HepG2 (cell line): ENCODE data around the gene YWHAE. TPM values are rescaled to one million over a fixed set of nuclear protein-coding genes. Genes with fewer than 3 reads are reported as not detected.

Experiments
- ATAC-seq: fragments of 200-7000 bp; cut with Tn5 transposase; 3 replicates; pipeline ENCODE4 v1.9.1; 2020; ENCODE audit warnings: mild to moderate bottlenecking, moderate library complexity
- BruUV-seq: library from RNA; stranded (reverse); fragments of 400-500 nt; replicated peaks from 2 replicates; lab custom pipeline; 2021; lab: Mats Ljungman, UMichigan
- CTCF ChIA-PET: fragments of 300-600 bp; formaldehyde crosslinking; extraction: SDS; loops from one replicate; lab custom pipeline; 2021; ENCODE audit warnings: low total read pairs, inconsistent platforms, low intra/inter-chr PET ratio; lab: Yijun Ruan, JAX
- POLR2A ChIA-PET: fragments of 350-600 bp; sonication (Branson Sonifier 250); formaldehyde crosslinking; loops from one replicate; lab custom pipeline; 2020; ENCODE audit warnings: antibody characterized with exemption, inconsistent platforms; lab: Yijun Ruan, JAX
- DNase-seq: peaks from one replicate; pipeline ENCODE4 v3.0.0-alpha.2; 2015; ENCODE audit warnings: low spot score
- FAIRE-seq: peaks from 3 replicates; lab custom pipeline; 2011; peaks lifted over from hg19 to GRCh38; lab: Jason Lieb, UNC
- H2AFZ ChIP-seq: one replicate; pipeline ENCODE4 v1.6.1; 2011; ENCODE audit warnings: low read length, inconsistent platforms
- H3K27ac ChIP-seq: fragments of 300-600 bp; 3 replicates; pipeline ENCODE4 v1.8.0; 2011; ENCODE audit warnings: mixed run types, mild to moderate bottlenecking, mixed read lengths, low read length, inconsistent platforms; ENCODE audit not compliant: insufficient read depth; ENCODE audit errors: extremely low read length
- H3K27me3 ChIP-seq, 2 experiments: fragments of 200-600 bp in 1 of 2; 2 replicates in 1 of 2; 3 replicates in 1 of 2; pipeline versions ENCODE4 v1.6.0 to v1.8.0; 2011; ENCODE audit warnings: low read length in 2 of 2, mild to moderate bottlenecking in 2 of 2, moderate library complexity in 2 of 2, inconsistent platforms in 1 of 2; ENCODE audit not compliant: insufficient read depth in 2 of 2, control insufficient read depth in 1 of 2
- H3K36me3 ChIP-seq, 2 experiments: fragments of 200-600 bp in 1 of 2; replicated peaks in 1 of 2; 2 replicates in 1 of 2; 3 replicates in 1 of 2; pipeline versions ENCODE4 v1.5.1 to v1.8.0; 2011; ENCODE audit warnings: low read length in 2 of 2, inconsistent platforms in 1 of 2; ENCODE audit not compliant: insufficient read depth in 2 of 2, control insufficient read depth in 1 of 2
- H3K4me1 ChIP-seq: 2 replicates; pipeline ENCODE4 v1.5.1; 2012; ENCODE audit warnings: low read length, inconsistent platforms; ENCODE audit not compliant: insufficient read depth
- H3K4me2 ChIP-seq: 2 replicates; pipeline ENCODE4 v1.6.0; 2011; ENCODE audit warnings: low read depth, low read length, inconsistent platforms
- H3K4me3 ChIP-seq, 3 experiments: fragments of 200-600 bp in 1 of 3; sonication (generic), shearing (Covaris generic) in 1 of 3; replicated peaks in 1 of 3; 2 replicates each; pipeline ENCODE4 v1.5.1; 2011 to 2016; ENCODE audit warnings: low read length in 3 of 3, inconsistent platforms in 2 of 3, low read depth in 2 of 3, mild to moderate bottlenecking in 2 of 3, control low read depth in 1 of 3, mixed read lengths in 1 of 3; ENCODE audit not compliant: insufficient read depth in 1 of 3
- H3K79me2 ChIP-seq: one replicate; pipeline ENCODE4 v1.6.1; 2011; ENCODE audit warnings: low read length, inconsistent platforms; ENCODE audit not compliant: insufficient read depth
- H3K9ac ChIP-seq: 2 replicates; pipeline ENCODE4 v1.6.0; 2011; ENCODE audit warnings: mild to moderate bottlenecking, low read depth, low read length, inconsistent platforms; ENCODE audit not compliant: insufficient read depth
- H3K9me3 ChIP-seq: 2 replicates; pipeline ENCODE4 v1.5.1; 2012; ENCODE audit warnings: mild to moderate bottlenecking, low read length
- H4K20me1 ChIP-seq: 2 replicates; pipeline ENCODE4 v1.6.0; 2011; ENCODE audit warnings: inconsistent platforms, mild to moderate bottlenecking, low read length, moderate library complexity; ENCODE audit not compliant: insufficient read depth
- ATF7 ChIP-seq, 2 experiments: fragments of 450-650 bp in 1 of 2; sonication (generic) in 1 of 2; formaldehyde crosslinking in 1 of 2; IDR thresholded peaks; 2 replicates each; pipeline versions ENCODE4 v1.4.0 to v1.6.1; 2016 to 2020; ENCODE audit warnings: antibody characterized with exemption in 1 of 2, mild to moderate bottlenecking in 1 of 2, missing genetic modification reagents in 1 of 2
- CERS6 ChIP-seq: sonication (generic); formaldehyde crosslinking; IDR thresholded peaks from 2 replicates; pipeline ENCODE4 v1.5.0; 2020; ENCODE audit warnings: missing genetic modification reagents
- DMAP1 ChIP-seq: IDR thresholded peaks from 2 replicates; pipeline ENCODE4 v1.6.1; 2016
- GRHL1 ChIP-seq: sonication (generic); formaldehyde crosslinking; conservative IDR thresholded peaks from 2 replicates; pipeline ENCODE4 v1.8.0; 2022; ENCODE audit warnings: missing genetic modification reagents
- HMG20A ChIP-seq: IDR thresholded peaks from 2 replicates; pipeline ENCODE4 v1.6.1; 2016; ENCODE audit warnings: borderline replicate concordance
- HNF4A ChIP-seq: sonication (generic); formaldehyde crosslinking; IDR thresholded peaks from 2 replicates; pipeline ENCODE4 v1.4.0; 2020; ENCODE audit warnings: missing genetic modification reagents
- MAFK ChIP-seq, 2 experiments: IDR thresholded peaks in 1 of 2; conservative IDR thresholded peaks in 1 of 2; 2 replicates each; pipeline ENCODE4 v1.6.1; 2011; ENCODE audit warnings: improper control_type of control experiment in 2 of 2, low read length in 2 of 2
- NR2F2 ChIP-seq: IDR thresholded peaks from 2 replicates; pipeline ENCODE4 v1.6.1; 2012; ENCODE audit warnings: low read depth, inconsistent platforms, borderline replicate concordance
- TEAD3 ChIP-seq: optimal IDR thresholded peaks from 2 replicates; pipeline ENCODE3; 2016; ENCODE audit warnings: borderline replicate concordance
- ZNF326 ChIP-seq: sonication (generic); formaldehyde crosslinking; IDR thresholded peaks from 2 replicates; pipeline ENCODE4 v1.4.0; 2020; ENCODE audit warnings: missing genetic modification reagents, borderline replicate concordance
- ZNF335 ChIP-seq: sonication (generic); formaldehyde crosslinking; IDR thresholded peaks from 2 replicates; pipeline ENCODE4 v1.4.0; 2020; ENCODE audit warnings: missing genetic modification reagents
- WGBS: methylation state at CpG from one replicate; pipeline ENCODE4 v1.1.6; 2017; ENCODE audit warnings: low lambda C conversion rate; 5-methylcytosine and 5-hydroxymethylcytosine counted together
- in situ Hi-C: cut with HindIII; loops from 2 replicates; pipeline ENCODE4 v1.10.0; 2017; ENCODE audit warnings: low pct_unique_long_range_greater_than_20kb; ENCODE audit not compliant: extremely low pct_ligation_motif_present
- intact Hi-C: fragments of 100-400 bp; cut with micrococcal nuclease; formaldehyde crosslinking; loops from one replicate; pipeline ENCODE4 v1.10.0; 2022; ENCODE audit not compliant: unreplicated experiment
- polyA plus RNA-seq, 8 experiments: library from polyadenylated mRNA; depleted of rRNA in 3 of 8; stranded (reverse) in 7 of 8; unstranded in 1 of 8; fragments of >200 nt; fragmentation: Illumina TruSeq in 4 of 8; extraction: Trizol in 4 of 8; gene quantifications; 2 replicates each; pipeline versions ENCODE4 v1.2.1 to v1.2.3, GENCODE V29; 2011 to 2016; ENCODE audit warnings: low read depth in 4 of 8, missing spikeins in 1 of 8, mixed read lengths in 1 of 8; ENCODE audit not compliant: insufficient read depth in 1 of 8
- total RNA-seq, 5 experiments: library from RNA; depleted of rRNA; stranded (reverse); fragments of >200 nt; fragmentation: Illumina TruSeq; extraction: Trizol; gene quantifications; 2 replicates each; pipeline ENCODE4 v1.2.3, GENCODE V29; 2016; ENCODE audit warnings: low read depth in 1 of 5
- TF ChIP-seq, protein P1 (sequence below): sonication (generic); formaldehyde crosslinking; IDR thresholded peaks from 2 replicates; pipeline ENCODE4 v1.4.0; 2020; ENCODE audit warnings: missing genetic modification reagents, mild to moderate bottlenecking, borderline replicate concordance
- TF ChIP-seq, protein P2 (sequence below): fragments of 450-650 bp; IDR thresholded peaks from 2 replicates; pipeline ENCODE4 v1.6.1; 2017
- TF ChIP-seq, protein P3 (sequence below): sonication (generic); formaldehyde crosslinking; IDR thresholded peaks from 2 replicates; pipeline ENCODE4 v1.4.0; 2020; ENCODE audit warnings: low read depth, mild to moderate bottlenecking, missing genetic modification reagents
- TF ChIP-seq, protein P4 (sequence below): sonication (generic); formaldehyde crosslinking; IDR thresholded peaks from 2 replicates; pipeline ENCODE4 v1.9.0; 2022; ENCODE audit warnings: low read depth, missing genetic modification reagents

Gene YWHAE
- total and polyA plus RNA-seq, 2 of the 13 experiments (the other 11 are each of a cell fraction or from before 2014, with no cell fraction given) = 256 to 335 TPM

GRCh38 chr17:1376061-1376460, 24.0 kb downstream of the YWHAE start:
- no peak overlapping the region for H3K4me2 ChIP-seq
- H3K9me3 ChIP-seq = no peaks in the 10 kb centered on the region
- peaks cover 98% of the 10 kb centered on the region for H3K79me2 ChIP-seq
- H4K20me1 ChIP-seq = peaks cover 100% of the 10 kb centered on the region
- no peak overlapping the region for H3K9ac ChIP-seq
- DNase-seq = no peak
- H3K4me3 ChIP-seq = no peak overlapping the region
- in situ Hi-C loops (no loop called here), intact Hi-C loops (no loop called here)
- peaks cover 34% of the 10 kb centered on the region for H3K4me1 ChIP-seq
- BruUV-seq = no TSS peak
- no peaks in the 10 kb centered on the region for H3K27me3 ChIP-seq
- peaks cover 13 to 58% of the 10 kb centered on the region in 2 experiments for H3K36me3 ChIP-seq
- 90% methylated on average over 5 of the region's 5 CpGs for WGBS
- H3K27ac ChIP-seq = no peak overlapping the region
- ChIA-PET POLR2A (no interaction called here), CTCF (no interaction called here)
- no peak overlapping the region for H2AFZ ChIP-seq
- no peak for FAIRE-seq
- ATAC-seq = no peak
- TF ChIP-seq HMG20A (CRISPR knock-in tag) (no peak), CERS6 (CRISPR knock-in tag) (no peak), DMAP1 (CRISPR knock-in tag) (no peak), HNF4A (CRISPR knock-in tag) (no peak), ZNF335 (no peak), GRHL1 (CRISPR knock-in tag) (no peak), NR2F2 (no peak), MAFK (conservative IDR thresholded peaks at IDR 0.05 in 1 of 2, IDR thresholded peaks at IDR 0.05 in 1 of 2; ENCODE audit: low read length in 2 of 2) (no peak), ATF7 (IDR thresholded peaks at IDR 0.05) (no peak), ATF7 (CRISPR knock-in tag; IDR thresholded peaks at IDR 0.05) (no peak), ZNF326 (CRISPR knock-in tag) (no peak), TEAD3 (CRISPR knock-in tag) (no peak)
- TF ChIP-seq, protein P1, sequence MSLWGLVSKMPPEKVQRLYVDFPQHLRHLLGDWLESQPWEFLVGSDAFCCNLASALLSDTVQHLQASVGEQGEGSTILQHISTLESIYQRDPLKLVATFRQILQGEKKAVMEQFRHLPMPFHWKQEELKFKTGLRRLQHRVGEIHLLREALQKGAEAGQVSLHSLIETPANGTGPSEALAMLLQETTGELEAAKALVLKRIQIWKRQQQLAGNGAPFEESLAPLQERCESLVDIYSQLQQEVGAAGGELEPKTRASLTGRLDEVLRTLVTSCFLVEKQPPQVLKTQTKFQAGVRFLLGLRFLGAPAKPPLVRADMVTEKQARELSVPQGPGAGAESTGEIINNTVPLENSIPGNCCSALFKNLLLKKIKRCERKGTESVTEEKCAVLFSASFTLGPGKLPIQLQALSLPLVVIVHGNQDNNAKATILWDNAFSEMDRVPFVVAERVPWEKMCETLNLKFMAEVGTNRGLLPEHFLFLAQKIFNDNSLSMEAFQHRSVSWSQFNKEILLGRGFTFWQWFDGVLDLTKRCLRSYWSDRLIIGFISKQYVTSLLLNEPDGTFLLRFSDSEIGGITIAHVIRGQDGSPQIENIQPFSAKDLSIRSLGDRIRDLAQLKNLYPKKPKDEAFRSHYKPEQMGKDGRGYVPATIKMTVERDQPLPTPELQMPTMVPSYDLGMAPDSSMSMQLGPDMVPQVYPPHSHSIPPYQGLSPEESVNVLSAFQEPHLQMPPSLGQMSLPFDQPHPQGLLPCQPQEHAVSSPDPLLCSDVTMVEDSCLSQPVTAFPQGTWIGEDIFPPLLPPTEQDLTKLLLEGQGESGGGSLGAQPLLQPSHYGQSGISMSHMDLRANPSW (CRISPR knock-in tag) = no peak
- TF ChIP-seq, protein P2, sequence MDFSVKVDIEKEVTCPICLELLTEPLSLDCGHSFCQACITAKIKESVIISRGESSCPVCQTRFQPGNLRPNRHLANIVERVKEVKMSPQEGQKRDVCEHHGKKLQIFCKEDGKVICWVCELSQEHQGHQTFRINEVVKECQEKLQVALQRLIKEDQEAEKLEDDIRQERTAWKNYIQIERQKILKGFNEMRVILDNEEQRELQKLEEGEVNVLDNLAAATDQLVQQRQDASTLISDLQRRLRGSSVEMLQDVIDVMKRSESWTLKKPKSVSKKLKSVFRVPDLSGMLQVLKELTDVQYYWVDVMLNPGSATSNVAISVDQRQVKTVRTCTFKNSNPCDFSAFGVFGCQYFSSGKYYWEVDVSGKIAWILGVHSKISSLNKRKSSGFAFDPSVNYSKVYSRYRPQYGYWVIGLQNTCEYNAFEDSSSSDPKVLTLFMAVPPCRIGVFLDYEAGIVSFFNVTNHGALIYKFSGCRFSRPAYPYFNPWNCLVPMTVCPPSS = no peak
- TF ChIP-seq, protein P3, sequence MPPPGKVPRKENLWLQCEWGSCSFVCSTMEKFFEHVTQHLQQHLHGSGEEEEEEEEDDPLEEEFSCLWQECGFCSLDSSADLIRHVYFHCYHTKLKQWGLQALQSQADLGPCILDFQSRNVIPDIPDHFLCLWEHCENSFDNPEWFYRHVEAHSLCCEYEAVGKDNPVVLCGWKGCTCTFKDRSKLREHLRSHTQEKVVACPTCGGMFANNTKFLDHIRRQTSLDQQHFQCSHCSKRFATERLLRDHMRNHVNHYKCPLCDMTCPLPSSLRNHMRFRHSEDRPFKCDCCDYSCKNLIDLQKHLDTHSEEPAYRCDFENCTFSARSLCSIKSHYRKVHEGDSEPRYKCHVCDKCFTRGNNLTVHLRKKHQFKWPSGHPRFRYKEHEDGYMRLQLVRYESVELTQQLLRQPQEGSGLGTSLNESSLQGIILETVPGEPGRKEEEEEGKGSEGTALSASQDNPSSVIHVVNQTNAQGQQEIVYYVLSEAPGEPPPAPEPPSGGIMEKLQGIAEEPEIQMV (CRISPR knock-in tag) = no peak
- TF ChIP-seq, protein P4, sequence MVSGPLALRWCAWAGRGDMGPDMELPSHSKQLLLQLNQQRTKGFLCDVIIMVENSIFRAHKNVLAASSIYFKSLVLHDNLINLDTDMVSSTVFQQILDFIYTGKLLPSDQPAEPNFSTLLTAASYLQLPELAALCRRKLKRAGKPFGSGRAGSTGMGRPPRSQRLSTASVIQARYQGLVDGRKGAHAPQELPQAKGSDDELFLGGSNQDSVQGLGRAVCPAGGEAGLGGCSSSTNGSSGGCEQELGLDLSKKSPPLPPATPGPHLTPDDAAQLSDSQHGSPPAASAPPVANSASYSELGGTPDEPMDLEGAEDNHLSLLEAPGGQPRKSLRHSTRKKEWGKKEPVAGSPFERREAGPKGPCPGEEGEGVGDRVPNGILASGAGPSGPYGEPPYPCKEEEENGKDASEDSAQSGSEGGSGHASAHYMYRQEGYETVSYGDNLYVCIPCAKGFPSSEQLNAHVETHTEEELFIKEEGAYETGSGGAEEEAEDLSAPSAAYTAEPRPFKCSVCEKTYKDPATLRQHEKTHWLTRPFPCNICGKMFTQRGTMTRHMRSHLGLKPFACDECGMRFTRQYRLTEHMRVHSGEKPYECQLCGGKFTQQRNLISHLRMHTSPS = no peak
